ENCODE data around the gene ATP13A5.

Gene ATP13A5

DNA sequence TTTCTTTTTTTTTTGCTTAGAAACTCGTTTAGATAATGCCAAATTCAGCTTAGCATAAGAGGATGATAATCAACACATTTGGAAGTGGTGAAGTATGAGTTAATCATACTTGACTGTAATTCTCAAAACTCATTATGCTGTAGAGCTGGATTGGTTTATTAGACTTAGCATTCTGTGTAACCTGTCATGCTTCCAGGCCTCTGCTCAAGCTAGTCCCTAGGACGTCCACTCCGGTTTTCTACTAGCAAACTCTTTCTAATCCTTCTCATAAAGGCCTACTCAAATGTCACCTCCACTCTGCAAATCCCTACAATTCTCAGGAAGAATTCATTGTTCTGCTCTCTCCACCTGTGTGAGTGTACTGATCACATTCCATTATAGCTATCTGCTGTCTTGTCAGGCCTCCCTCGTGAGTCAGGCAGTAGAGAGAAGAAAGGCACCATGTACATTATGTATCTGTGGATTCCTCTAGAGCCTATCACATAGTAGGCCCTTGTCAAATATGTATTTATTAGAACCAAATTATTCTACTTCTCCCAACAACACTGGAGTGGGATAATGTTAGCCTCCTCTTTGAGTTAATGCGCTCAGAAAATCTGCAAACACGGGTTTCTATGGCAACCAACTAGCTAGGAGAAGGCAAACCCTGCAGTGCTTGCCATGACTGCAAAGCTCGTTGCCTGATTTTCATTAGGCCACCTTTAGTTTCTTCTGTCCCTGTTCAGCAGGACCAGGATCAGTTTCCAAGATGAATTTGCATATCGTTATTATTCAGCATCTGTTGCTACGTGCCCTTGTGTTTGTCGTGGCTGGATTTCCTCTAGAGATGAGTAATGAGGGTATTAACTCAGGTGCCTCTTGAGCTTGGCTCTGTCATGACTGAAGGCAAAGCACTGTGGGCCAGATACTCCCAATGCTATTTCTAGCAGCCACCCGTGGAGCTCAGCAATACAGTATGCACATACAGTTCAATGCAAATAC lies 30.7 kb downstream of the ATP13A5 start:
- no peak for FAIRE-seq

DNA sequence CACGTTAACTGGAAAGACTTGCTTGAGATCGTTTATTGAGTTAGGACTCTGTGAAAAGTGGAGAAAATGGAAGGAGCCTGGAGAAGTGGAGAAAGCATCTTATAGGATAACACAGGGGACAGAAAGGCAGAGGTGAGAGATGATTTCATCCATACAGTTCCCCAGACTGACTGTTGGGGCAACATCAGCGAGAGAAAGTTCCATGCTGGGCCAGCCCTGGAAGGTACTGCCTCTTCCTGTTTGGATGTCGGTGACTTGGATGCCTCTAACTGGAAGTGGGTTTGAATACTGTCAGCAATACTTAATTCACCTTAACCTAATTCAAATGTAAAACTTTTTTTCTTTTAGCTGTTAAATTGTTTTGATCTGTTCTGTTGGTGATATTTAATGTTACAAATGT lies 32.3 kb downstream of the ATP13A5 start:
- FAIRE-seq, result no peak

DNA sequence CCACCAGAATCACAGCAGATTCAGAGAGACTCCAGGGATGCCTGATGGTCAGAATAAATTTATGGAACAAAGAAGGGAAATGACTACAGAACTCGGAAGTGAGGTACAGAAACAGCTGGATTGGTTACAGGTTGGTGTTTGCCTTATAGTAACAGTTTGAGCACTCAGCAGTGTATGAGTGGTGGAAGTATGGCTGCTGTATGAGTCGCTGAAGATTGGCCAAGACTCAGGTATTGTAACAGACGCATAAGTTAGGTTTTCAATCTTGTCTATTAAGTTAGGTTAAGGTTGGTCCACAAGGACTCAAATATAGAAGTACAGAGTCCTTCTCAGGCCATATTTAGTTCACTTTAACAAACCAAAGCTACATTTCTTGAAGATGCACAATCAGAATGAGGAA lies 33.1 kb downstream of the ATP13A5 start:
- no peak for FAIRE-seq

DNA sequence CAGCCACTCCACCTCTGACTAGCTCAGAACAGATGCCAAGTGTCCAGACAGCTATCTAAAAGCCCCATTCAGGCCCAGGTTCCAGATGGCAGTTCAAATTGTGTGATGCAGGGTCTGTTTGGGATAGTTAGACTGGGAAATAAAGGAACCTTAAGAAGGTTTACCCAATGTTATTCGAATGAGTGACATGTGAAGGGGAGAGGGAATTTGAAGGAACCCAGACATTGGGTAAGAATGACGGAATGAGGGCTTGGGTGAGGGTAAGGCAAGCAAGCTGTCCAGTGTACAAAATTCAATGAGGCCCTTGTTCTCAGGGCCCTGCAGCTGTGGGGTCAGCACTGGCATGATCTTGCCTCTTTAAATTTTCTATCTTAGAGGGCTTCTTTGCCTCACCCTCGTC lies 34.1 kb downstream of the ATP13A5 start:
- no peak for FAIRE-seq

DNA sequence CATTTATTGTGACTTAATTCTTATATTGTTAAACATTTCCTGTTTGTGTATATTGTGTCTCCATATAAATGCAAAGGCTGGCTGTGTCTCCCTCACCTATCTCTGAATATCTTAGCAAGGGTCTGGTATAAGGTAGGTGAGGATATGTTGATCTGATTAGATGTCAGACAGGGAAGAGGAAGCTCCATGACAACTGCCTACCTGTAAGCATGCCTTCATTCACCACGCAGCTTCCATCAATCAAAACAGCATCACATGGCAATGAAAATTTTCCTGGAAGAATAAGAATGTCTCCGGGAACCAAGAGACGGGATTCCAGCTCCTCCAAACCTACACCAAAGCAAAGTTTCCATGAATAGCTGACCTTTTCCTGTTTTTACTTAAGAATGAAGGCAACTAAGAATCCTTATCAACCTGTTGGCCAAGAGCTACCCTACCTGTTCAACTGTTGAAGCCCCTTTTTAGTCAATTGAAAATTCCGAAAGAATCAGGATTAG lies 34.8 kb downstream of the ATP13A5 start:
- FAIRE-seq, result no peak

DNA sequence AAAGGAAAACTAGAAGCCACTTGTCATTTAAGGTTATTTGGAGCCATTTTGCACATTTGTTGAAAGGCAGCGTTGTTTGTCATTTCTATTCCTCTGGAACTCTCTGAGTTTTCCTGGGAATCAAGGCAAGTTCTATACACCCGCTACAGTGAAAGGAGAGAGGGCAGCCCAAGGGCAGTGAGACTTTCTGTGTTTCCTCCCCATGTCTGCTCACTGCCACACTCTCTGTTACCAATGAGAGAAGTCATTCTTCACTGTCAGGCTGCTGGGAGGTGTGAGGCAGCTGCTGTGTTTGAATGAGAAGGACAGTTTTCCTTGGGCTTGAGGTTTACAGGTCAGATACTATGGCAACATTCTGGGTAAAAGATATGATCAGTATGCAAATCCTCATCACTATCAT lies 36.0 kb downstream of the ATP13A5 start:
- FAIRE-seq, result no peak

DNA sequence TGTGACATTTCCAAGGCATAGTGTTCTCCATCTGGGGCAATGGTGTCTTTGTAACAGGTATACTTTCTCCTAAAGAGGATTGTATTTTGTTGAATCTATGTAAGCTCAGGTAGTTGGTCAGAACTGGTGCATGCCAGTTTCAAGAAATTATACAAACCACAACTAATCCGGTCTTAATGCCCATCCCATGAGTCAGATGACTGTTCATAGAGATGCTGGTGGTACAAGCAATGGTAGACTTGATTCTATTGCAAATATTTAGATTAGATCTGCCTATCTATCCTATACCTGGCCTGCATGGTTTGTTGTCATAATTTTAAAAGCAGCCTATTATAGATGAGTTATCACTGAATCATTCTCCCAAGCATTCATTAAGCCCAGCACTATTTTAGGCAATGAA lies 43.5 kb downstream of the ATP13A5 start:
- no peak for FAIRE-seq

DNA sequence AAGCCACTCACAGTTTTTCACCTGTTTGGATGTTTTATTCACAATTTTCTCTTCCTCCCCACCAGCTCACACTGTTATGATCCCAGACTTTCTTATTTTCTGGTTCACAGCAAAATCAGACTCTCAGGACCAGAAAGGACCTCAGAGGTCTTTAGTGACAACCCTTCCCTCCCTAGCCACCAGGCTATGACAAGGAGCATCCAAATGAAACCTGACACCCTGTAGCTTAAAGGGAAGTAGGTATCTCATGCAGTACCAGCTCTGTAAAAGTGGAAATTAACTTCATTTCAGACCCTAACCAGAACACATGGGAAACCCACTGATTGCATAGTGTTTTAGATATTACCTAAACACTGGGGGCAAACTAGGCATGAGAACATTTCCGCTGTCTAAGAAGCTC lies 45.3 kb downstream of the ATP13A5 start:
- FAIRE-seq, result no peak

DNA sequence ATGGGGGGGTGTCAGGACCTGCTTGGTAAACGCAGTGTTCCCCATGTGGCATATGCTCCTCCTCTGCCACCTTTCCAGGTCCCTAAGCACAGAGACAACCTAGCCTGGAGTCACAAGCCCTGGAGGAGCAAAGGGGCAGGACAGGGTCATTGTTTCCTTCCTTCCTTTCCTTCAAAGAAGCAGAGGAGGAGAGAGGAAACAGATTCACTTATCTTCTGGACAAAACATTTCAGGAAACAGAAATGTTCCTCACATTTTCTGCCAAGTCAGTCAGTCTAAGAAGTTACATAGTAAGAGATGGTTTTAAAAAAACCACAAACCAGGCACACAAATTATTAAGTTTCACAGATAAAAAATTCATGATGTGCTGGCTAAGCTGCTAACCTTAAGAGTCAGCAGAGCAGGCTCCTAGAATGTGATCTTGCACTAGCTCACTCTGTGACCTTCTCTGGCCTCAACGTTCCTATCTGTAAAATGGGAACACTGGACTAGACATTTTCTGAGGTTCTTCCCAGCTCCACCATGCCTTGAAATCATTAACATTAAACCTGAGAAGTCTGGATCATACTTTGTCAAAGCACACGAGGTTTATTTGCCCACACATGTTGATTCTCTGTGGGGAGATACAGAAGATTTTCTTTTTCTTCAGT lies 47.9 kb downstream of the ATP13A5 start:
- FAIRE-seq, result no peak

DNA sequence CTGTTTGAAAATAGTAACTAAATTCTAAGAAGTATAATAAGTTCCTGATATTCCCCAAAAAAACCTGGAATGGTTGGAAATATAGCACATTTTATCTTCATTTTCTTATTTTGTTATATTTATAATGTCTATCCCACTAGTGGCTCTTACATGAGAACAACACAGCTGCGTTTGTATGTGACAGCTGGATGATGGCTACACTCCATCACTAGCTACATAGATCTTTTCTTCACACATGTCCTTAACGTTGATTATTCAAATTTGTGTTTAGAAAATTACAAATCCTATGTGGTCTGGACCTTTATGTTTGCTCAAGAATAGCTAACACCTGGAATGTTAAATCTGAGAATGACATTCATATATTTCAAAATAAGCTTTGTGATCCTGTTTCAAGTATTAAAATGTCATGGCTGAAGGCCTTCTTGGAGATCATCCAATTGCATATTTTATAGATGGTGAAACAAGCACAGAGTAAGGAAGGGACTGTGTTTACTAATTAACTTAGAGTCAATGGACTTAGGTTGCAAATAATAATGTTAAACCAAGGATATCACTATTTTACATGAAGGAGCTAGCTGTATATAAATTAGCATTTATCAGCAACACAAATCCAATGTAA lies 60.8 kb downstream of the ATP13A5 start:
- no peak for FAIRE-seq

DNA sequence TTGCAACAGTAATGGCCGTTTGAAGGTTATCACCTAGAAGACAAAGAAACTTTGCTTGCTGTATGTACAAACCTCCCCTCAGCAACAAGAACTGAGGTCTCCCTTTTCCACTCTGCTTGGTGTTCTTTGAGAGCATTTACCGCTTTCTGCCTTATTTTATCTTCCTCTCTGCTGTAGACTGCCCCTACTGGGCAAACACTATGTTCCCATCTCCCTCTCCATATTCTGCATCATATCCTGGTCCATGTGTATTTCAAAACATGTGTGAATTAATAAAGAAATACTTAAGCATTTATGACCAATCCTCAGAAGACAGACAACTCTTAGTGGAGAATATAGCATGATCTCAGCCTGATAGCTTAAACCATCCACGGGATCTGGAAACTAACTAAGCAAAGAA lies 64.4 kb downstream of the ATP13A5 start:
- no peak for FAIRE-seq

DNA sequence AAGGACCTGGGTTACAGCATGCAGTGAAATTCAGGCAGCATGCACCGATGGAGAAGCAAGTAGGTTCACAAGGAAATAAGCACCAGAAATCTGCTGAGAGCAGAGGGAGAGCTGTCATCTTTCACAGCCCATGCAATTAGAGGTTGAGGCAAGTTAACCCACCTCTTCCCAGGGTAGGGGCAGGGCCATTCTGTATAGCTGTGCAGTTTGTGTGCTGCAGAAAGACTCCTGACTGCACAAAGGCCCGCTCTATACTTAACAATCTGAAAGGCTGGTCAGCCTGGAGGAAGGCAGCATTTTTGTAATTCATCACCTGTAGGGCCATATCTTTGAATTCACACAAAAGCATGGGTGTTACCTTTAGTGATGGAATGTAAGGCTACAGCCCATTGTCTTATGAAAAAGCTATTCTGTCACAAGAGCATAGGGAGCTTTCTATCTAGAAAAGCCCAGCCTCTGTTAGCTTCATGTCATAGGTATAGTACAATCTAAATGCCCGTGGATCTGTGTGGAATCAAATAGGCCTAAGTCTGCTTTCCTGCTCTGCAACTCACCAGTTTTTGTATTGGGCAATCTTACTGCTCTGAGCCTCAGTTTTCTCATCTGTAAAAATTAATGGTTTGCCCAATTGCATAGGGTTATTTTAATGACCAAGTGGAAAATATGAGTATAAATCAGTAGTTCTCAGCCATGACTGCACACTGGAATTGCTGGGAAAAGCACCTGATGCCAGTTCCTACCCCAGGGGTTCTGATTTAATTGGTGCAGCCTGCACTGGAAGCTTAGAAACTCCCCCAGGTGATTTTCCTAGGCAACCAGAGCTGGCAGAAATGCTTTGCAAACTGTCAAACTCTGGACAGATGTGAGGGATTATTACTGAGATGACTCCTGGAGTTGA lies 65.2 kb downstream of the ATP13A5 start:
- no peak for FAIRE-seq

DNA sequence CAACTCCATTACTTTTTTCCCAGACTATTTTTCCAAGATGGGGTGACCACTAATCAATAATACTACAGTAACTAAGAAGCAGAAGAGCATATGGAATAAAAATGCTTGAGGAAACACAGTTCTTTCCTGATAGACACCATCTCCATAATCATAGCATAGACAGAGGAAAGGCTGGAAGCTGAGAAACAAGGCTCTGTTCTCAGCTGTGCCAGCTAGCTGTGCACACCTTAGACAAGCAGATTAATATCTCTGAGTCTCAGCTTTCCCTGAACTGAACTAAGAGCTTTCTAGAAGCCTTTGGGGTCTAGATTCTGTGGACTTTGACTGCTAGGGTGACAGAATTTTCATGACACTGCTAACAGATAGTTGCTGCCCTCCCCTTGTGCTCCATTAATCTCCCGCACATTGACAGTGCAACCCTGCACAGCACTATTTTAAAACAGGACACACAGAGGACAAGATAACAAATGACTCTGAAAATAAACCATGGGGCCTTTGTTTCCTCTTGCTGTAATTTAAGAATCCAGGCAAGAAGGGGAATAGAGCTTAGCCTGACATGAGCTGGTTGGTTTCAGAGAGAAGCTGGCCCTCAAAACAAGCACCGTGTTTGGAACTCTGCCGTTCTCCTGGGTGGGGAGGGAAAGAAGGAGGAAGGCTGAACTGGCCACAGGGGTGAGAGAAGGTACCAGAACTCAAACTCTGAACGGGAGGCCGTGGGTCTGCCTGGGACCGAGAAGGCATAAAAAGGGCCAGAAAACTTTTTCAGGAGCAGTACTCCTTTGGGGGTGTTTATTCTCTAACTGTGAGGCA lies 67.4 kb downstream of the ATP13A5 start:
- no peak for FAIRE-seq

DNA sequence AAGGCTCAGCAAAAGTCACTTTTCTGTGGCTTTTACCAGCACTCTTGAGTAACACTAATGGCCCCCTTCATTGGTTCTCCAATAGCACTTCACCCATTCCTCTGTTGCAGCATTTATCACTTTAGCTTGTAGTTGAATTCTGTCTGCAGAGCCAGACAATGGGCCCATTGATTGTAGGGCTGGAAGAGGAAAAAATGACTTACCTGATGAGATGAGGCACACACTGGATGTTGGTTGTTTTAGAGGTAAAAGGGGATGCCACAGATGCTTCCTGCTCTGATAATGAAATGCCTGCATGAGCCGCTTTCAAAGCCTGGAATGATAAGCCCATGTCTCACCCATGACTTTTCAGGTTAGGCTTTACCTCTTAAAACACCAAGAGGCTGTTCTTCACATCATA lies 73.2 kb downstream of the ATP13A5 start:
- FAIRE-seq, result no peak

DNA sequence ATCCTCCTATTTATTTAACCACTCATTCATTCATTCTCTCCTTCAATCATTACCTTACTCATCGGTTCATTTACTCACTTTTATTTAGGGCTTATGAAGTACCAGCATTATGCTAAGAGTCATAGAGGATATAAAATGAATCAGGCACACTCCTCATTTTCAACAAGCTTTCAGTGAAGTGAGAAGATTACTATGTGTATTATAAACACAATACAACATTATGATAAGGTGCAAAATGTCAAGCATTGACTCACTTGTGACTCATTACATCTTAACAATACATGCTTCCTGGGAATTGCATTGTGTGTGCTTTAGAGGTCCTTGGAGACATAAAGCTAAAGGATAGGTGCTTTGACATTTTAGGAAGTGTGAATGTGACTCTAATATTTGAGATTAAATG lies 77.1 kb downstream of the ATP13A5 start:
- FAIRE-seq, result no peak

DNA sequence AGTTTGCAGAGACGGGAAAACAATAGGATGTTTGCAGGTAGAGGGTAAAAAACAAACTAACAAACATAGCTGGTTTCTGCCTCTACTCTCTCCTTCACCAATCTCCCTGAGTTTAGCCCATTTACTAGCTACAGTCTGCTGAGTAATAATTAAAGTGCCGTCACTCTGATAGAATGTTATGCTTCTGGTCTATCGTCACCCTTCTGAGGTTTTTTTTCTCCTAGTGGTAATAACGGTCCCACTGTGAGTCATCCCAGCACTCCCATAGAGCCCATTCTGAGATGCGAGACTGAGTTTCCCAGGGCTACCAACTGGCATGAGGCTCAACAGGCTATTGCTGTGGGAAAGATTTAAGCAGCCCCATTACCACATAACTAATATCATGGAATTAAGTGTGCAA lies 81.1 kb downstream of the ATP13A5 start:
- no peak for FAIRE-seq

DNA sequence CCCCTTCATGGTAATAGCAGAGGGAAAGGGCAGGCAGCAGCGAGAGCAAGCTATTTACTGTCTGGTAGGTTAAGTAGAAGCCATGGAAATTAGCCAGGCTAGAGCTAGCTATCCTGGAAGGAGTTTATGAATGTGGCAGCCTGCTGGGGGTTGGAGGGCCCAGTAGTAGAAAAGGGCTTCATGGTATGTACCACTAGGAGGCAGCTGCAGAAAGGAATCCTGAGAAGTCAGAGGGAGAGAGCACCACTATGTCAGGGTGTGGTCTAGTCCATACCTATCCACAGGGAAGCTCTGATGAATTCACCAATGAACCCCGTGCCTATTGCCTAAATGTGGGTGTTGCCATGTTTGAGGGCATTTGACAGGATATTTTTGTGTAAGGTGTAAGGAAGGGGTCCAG lies 82.6 kb downstream of the ATP13A5 start:
- no peak for FAIRE-seq

DNA sequence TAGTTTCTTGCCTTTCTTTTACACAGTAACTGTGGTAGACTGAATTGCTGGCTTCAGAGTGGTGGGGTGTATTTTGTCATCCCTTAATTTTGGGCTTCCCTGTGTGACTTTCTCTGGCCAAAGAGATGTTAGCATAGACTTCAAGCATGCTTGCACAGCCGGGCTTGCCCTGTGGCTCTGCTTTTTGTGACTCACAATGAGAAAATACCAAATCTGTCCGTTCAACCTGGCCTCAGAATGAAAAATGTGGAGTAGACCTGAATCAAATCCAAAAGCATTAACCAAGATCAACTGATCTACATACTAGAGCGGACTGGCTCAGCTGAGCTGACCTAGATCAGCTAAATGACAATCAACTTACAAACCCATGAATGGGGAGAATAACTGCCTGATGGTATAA lies 86.2 kb downstream of the ATP13A5 start:
- FAIRE-seq, result no peak

DNA sequence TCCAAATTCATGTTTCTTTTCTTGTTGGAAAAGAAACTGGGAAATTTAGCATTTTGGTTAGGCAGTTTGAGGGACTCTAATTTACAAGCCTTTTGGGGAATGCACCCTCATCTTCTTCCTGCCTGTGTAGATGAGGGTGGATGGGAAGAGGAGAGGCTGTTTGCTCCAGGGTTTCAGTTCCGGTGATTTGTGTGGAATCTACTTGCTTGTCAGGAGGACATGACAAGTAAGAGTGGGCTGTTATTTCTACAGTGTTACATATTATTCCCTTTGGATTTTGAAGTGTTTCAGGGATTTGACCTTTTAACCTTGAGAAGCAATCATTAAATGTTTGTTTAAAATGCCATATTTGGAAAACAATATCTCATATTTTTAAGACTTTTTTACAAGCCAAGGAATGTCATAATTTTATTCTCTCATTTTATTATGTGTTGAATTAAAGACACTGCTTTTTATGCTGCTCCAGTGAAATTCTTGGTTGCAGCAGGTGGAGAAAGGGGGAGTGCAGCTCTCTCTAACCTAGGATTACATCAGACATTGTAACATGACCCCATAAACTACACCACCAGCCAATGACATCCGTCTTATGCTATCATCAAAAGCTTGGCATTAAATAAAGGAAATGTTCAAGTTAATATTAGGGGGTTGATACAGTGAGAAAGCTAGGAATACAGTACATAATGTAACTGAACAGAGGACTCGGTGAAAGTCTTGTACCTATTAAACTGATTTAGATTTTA lies 107.3 kb downstream of the ATP13A5 start:
- FAIRE-seq, result no peak

DNA sequence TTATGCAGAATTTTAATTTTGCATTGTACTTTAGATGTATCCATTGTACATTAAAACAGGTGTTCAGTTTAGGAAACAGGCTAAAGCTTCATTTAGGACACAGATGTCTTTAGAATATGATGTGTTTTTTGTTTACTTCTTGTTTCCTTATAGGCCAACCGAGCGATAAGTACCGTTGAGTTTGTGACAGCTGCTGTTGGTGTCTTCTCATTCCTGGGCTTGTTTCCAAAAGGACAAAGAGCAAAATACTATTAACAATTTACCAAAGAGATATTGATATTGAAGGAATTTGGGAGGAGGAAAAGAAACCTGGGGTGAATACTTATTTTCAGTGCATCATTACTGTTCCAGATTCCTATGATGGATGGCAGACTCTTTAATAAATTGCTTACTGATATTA lies 108.1 kb downstream of the ATP13A5 start:
- FAIRE-seq, result no peak

Measured in G401.6 (cell line).